Measurements from ENCODE around the gene PHF1.
A peak's percentile ranks its signal among the peaks of the same experiment; 100 is the strongest.

PHF1 gene

DNA sequence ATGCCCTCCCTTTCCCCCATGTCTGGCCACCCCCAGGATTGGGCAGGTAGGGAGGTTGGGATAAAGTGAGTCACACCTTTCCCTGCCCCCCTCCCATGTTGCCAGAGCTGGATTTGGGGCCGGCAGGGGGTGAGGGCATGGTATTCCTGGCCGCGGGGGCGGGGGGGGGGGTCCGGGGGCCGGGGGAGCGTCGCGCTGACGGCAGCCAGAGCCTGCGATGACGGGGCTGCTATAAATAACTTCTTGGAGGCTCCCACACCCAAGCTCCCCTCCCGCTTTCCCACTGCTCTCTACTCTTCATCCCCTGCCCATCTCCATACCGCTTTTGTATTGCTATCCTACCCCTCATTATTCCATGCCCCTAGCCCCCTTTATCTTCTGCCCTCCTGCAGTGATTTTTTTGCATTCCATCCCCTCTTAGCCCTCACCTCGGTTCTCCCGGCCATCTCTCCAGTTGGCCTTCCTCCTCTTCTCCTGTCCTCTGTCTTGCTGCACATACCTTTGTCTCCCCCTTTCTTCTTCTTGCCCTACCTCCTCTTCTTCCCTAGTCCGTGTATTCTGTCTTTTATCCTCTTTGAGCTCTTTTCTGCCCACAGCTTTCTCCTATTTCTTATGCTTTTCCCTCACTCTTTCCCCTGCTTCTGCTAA, 22.9 kb downstream of the PHF1 start:
- DNase-seq, result no peak

GRCh38 chr6:33434961-33435360, 24.1 kb downstream of the PHF1 start:
- DNase-seq, result no peak

- DNase-seq, result no peak
Observed at GRCh38 chr6:33437666-33438065, 26.9 kb downstream of the PHF1 start.

GRCh38 chr6:33438978-33439594, 28.3 kb downstream of the PHF1 start:
- no peak for DNase-seq

DNA sequence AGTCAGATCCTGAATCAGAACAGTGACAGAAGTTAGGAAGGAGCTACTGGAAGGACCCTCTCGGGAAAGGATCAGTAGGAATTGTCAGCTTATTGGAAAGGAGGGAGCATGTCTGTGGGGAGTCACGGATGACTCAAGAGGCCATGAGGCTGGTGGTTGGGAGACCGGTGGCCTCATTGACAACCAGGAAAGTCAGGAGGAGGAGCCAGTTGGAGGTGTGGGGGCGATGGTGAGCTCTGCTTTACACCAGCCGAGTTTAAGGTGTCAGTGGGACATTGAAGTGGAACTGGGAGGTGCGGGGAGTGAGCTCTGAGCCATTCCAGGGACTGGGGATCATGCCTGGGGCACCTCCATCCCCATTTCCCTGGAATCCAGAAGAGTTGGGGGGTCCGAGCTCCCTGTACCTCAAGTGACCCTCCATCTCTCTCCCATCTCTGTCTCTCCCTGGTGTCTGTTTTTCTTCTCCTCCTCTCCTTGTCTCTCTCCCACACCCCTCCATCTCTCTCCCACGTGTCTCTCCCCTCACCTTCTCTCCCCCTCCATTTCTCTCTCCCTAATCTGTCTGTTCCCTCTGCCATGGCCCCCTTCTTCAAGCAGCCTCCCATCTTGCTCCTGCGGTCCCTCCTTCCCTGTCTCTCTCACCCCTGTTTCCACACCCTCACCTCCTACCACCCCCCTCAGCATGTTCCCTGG, 29.3 kb downstream of the PHF1 start:
- no peak for DNase-seq

- no peak for DNase-seq
Observed at GRCh38 chr6:33440649-33441309, 30.0 kb downstream of the PHF1 start.

DNA sequence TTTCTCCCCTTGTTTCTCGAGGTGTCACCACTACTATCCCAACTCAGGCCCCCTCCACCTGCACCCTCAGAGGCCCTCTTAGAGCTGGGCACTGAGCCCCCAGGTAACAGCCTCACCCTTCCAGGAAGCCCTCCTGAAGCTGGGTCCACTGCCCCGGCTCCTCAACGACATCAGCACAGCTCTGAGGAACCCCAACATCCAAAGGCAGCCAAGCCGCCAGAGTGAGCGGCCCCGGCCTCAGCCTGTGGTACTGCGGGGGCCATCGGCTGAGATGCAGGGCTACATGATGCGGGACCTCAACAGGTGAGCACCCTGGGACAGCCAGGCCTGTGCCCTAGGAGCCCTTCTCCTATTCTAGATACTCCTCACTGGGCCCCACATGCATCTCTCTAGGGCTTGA, 30.6 kb downstream of the PHF1 start:
- DNase-seq, result no peak

GRCh38 chr6:33442283-33442682, 31.5 kb downstream of the PHF1 start:
- DNase-seq, result no peak

DNA sequence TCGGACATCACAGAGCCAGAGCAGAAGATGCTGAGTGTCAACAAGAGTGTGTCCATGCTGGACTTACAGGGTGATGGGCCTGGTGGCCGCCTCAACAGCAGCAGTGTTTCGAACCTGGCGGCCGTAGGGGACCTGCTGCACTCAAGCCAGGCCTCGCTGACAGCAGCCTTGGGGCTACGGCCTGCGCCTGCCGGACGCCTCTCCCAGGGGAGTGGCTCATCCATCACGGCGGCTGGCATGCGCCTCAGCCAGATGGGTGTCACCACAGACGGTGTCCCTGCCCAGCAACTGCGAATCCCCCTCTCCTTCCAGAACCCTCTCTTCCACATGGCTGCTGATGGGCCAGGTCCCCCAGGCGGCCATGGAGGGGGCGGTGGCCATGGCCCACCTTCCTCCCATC, 32.2 kb downstream of the PHF1 start:
- no peak for DNase-seq

DNA sequence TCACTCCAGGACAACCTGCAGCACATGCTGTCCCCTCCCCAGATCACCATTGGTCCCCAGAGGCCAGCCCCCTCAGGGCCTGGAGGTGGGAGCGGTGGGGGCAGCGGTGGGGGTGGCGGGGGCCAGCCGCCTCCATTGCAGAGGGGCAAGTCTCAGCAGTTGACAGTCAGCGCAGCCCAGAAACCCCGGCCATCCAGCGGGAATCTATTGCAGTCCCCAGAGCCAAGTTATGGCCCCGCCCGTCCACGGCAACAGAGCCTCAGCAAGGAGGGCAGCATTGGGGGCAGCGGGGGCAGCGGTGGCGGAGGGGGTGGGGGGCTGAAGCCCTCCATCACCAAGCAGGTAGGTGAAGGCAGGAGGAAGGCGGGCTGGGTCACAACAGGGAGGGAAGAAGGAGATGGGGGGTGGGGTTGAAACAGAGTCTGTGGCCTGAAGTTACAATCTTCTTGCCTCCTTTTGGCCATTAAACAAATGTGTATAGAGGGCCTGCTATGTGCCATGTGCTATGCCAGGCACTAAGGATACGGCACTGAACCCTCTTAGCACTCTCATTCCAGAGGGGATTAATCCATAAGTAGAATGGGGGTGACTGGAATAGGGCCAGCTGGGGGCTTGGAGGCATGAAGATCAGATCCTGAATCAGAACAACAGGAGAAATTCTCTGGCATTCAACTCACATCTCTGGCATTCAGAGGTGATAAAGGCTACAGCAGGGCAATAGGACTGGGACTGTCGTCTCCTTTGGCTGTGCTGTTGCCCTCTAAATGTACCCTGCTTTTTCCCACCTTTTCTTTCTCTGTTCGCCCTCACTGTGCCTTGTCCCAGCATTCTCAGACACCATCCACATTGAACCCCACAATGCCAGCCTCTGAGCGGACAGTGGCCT, 33.0 kb downstream of the PHF1 start:
- no peak for DNase-seq

DNA sequence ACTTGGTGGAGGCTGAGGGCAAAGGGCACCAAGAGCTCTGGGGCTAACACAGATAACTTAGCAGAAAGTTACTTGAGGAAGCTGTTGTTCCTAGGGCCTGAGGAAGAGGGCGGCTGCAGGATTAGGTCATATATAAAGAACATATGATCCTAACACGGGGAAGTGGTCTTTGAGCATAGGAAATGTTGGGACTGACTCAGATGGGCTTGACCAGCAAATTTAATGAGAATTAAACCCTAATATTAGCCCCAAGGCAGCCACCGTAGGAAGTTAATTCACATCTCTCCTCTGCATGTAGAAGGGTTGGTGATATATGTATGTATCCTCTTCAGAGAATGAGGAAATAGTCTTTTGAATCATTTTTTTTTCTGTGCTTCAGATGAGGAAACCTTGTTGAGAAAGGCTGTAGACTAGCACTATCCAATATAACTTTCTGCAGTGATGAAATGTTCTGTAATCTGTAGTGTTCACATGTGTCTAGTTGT, 34.3 kb downstream of the PHF1 start:
- no peak for DNase-seq

DNA sequence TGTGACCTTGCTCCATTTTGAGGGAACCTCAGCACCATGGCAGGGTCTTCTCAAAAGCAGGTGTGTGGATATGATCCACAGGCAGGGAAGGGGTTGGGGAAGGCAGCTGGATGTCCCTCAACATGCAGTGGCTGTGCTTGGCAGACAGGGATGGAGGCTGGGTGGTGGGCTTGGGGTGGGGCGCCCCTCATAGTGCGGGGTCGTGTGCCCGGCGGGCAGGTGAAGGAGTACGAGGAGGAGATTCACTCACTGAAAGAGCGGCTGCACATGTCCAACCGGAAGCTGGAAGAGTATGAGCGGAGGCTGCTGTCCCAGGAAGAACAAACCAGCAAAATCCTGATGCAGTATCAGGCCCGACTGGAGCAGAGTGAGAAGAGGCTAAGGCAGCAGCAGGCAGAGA, 35.5 kb downstream of the PHF1 start:
- DNase-seq, result no peak

GRCh38 chr6:33450434-33450833, 39.6 kb downstream of the PHF1 start:
- DNase-seq, result no peak

- no peak for DNase-seq
Observed at GRCh38 chr6:33451606-33452005, 40.8 kb downstream of the PHF1 start.

DNA sequence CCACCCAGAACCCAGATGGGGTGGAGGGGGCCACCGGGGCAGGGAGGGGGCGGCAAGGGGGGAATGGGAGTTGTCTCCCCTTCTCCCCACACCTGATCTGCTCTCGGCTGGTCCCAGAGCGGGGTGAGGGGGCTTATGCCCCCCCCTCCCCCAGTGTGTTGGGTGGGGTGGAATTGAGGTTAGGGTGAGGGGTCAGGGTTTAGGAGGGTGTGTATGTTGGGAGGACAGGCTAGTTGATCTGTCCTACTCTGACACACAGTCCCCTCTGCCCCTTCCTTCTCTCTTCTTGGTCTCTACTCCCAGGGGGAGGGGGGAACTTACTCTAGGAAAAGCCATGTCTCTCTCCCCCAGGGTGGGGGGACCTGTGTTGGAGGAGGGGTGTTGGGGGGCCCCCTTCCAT, 41.7 kb downstream of the PHF1 start:
- no peak for DNase-seq

DNA sequence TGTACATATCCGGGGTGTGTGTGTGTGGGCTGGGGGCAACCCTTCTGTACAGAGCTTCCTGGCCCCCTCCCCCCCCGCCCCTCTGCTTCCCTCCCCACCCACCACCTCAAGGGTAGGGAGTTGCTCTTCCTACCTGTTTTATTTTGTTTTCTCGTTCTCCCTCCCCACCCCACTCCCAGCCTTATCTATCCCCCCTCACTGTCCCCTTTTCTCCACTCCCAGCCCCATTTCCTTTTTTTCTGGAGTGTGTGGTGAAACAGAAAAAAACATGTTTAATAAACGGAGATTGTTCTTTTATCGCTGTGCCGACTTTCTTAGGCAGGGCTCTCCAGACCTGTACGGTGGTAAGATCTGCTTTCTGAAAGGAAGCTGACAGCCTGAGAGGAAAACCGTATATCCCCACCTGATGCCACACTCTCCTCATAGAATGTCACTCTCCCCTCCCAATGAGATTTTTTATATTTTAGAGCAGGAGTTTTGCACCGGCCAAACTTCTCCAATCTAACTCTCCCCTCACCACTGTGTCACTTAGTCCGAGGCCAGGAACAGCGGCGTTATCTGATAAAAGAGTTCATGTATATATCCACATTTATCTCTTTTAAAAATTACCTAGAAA, 42.7 kb downstream of the PHF1 start:
- no peak for DNase-seq

GRCh38 chr6:33454009-33454946, 43.5 kb downstream of the PHF1 start, which contains the start of gene ZBTB9:
TSS of gene ZBTB9 (plus strand) at chr6:33454576. CDS start at chr6:33455101, 525 bp downstream.
- peak; percentile 80 for DNase-seq

DNA sequence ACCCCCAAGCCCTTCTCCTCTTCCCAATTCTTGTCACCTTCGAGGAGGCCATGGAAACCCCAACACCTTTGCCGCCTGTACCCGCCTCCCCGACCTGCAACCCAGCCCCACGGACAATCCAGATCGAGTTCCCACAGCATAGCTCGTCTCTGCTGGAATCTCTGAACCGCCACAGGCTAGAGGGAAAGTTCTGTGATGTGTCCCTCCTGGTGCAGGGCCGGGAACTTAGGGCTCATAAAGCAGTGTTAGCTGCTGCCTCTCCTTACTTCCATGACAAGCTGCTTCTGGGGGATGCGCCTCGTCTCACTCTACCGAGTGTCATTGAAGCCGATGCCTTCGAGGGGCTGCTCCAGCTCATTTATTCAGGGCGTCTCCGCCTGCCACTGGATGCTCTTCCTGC, 44.2 kb downstream of the PHF1 start:
- no peak for DNase-seq

GRCh38 chr6:33456156-33456555, 45.3 kb downstream of the PHF1 start:
- no peak for DNase-seq

GRCh38 chr6:33458676-33459075, 47.9 kb downstream of the PHF1 start:
- no peak for DNase-seq

DNA sequence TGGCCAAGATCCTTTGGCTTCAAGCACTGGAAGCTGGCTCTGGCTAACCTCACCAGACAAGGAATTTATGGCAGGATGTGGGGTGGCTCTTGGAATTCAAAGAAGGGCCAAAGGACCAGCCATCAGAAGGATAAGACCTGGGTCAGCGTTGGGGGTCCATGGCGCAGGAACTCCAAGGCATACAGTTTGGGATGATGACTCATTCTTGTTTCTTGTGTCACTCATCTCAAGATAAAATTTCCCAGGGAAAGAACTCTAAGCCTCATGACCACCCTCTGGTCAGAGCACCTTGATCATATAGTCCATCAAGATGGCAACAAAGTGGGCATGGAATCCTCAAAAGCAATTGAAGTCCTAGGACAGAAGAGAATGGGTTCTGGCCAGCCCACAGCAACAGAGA, 48.4 kb downstream of the PHF1 start:
- no peak for DNase-seq
